Activated CD4-positive, alpha-beta T cell treated with anti-CD3 and anti-CD28 coated beads, Interleukin-2, amount 10 ng/mL, durations not matched to agents 24 days and 14 days (primary cell): ENCODE data around the gene XKRX. TPM values are rescaled to one million over a fixed set of nuclear protein-coding genes. Genes with fewer than 3 reads are reported as not detected.

ENCODE experiments used
- DNase-seq: peaks from one replicate; pipeline ENCODE4 v3.0.0; 2022
- H3K27ac Mint-ChIP-seq: one replicate; pipeline ENCODE4 v1.8.0; 2022; ENCODE audit warnings: mild to moderate bottlenecking, mixed read lengths
- H3K27me3 Mint-ChIP-seq: one replicate; pipeline ENCODE4 v1.8.0; 2022; ENCODE audit warnings: mixed read lengths
- H3K36me3 Mint-ChIP-seq: one replicate; pipeline ENCODE4 v1.8.0; 2022; ENCODE audit warnings: low read depth, mild to moderate bottlenecking, mixed read lengths
- H3K4me1 Mint-ChIP-seq: one replicate; pipeline ENCODE4 v1.8.0; 2021; ENCODE audit warnings: mixed read lengths
- H3K4me3 Mint-ChIP-seq: one replicate; pipeline ENCODE4 v1.8.0; 2022; ENCODE audit warnings: mild to moderate bottlenecking, moderate library complexity, mixed read lengths
- H3K9me3 Mint-ChIP-seq: one replicate; pipeline ENCODE4 v1.8.0; 2021; ENCODE audit warnings: mixed read lengths
- intact Hi-C: fragments of 100-400 bp; cut with micrococcal nuclease; formaldehyde crosslinking; loops from one replicate; pipeline ENCODE4 v1.15.1; 2023
- total RNA-seq: library from RNA; stranded (reverse); gene quantifications from 2 replicates; pipeline ENCODE4 v1.2.3, GENCODE V29; 2022

XKRX gene
- 0.12 and 0.23 TPM in 2 replicates for total RNA-seq

DNA sequence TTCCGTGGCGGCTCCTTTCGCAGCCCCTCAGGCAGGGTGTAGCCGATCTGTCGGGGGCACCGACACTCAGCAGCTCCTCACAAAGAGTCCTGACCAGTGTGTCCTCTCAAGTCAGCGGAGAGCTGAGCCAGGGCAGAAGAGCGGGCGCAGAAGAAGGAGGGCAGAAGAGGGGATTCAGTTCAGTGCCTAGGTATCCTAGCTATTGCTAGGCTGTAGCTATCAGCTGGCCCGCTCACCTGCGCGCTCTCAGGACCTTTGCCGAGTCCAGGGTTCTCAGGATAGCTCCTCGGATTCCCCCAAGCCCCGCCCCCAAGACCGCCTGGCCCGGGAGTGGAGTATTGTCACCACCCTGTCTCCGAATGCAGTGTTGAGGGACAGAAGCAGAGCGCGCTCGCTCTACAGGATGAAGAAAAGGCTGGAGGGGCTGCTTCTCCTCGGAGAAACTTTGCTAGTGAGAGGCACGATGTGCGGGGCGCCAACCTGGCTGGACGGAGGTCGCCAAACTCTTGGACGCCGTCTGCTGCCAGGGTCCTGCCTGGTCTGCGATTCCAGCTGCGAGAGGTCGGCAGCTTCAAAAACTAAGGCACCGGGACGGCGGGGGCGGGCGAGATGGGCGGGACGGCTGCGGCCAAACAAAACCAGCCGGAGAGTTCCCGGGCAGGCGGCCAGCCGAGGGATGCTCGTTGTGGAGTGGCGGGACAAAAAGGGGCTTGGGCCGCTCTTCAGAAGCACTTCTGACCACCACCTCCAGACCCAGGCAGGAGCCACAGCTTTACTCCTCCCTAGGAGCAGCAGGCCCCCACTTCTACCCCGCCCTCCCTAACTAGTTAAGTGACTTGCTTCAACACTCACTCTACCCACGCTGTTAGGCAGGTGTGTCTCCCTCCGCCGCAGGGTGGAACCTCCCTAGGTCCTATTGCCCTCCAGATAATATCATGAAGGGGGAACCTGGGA, at the start of gene XKRX:
Gene XKRX, minus strand, starts transcription at position 258 of the 954 bp plus-strand sequence. CDS start 613 bp downstream, outside the sequence.
- DNase-seq = peak; percentile 68
- peak within 1 kb of the TSS; percentile 88 for H3K4me3 Mint-ChIP-seq
- peaks cover 3% of the 10 kb centered on the region for H3K27me3 Mint-ChIP-seq
- peaks cover 16% of the 10 kb centered on the region for H3K4me1 Mint-ChIP-seq
- no peak within 1 kb of the TSS for H3K27ac Mint-ChIP-seq
- intact Hi-C loops = no loop called here
- H3K36me3 Mint-ChIP-seq = no peaks in the 10 kb centered on the region
- H3K9me3 Mint-ChIP-seq = peaks cover 5% of the 10 kb centered on the region

DNA sequence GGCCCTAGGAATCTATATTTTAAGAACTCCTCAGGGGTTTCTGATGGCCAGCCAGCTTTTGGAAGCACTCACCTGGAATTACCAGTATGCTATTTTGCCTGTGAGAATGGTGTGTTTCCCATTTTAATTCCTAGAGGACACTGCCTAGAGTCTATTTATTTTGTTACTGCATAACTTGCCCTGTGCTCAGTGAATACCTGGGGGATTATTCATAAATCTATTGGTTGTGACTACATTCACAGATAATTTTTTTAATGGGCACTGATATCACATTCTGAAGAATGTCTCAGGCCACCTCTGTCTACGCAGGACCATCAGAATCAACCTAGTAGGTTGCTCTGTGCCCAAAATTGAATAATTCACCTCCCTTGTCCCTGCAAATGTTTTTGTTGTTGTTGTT, 47.5 kb upstream of the XKRX start:
- H3K27ac Mint-ChIP-seq = no peak overlapping the region
- H3K4me1 Mint-ChIP-seq = no peaks in the 10 kb centered on the region
- no peak overlapping the region for H3K4me3 Mint-ChIP-seq
- intact Hi-C loops = no loop called here
- no peaks in the 10 kb centered on the region for H3K9me3 Mint-ChIP-seq
- H3K36me3 Mint-ChIP-seq = no peaks in the 10 kb centered on the region
- DNase-seq = no peak
- H3K27me3 Mint-ChIP-seq = no peaks in the 10 kb centered on the region

DNA sequence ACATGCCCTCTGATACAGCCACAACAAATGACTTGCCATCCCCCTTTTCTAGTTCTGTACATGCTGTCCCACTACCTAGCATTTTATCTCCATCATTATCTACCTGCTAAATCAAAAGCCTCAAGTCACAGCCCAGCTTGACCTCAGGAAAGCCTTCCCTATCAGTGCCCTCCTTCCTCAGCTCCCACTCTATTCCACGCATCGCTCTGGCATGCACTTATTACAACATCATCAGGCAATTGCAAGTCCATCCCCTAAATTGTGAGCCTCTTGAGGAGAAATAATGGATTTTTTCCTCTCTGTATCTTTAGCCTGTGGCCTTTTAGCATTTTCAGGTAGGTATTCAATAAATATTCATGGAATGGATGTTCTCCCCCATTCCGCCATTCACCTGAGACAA, 46.5 kb upstream of the XKRX start:
- H3K27ac Mint-ChIP-seq = no peak overlapping the region
- DNase-seq = no peak
- no peaks in the 10 kb centered on the region for H3K4me1 Mint-ChIP-seq
- no peaks in the 10 kb centered on the region for H3K27me3 Mint-ChIP-seq
- H3K36me3 Mint-ChIP-seq = no peaks in the 10 kb centered on the region
- no peak overlapping the region for H3K4me3 Mint-ChIP-seq
- intact Hi-C loops = no loop called here
- no peaks in the 10 kb centered on the region for H3K9me3 Mint-ChIP-seq

DNA sequence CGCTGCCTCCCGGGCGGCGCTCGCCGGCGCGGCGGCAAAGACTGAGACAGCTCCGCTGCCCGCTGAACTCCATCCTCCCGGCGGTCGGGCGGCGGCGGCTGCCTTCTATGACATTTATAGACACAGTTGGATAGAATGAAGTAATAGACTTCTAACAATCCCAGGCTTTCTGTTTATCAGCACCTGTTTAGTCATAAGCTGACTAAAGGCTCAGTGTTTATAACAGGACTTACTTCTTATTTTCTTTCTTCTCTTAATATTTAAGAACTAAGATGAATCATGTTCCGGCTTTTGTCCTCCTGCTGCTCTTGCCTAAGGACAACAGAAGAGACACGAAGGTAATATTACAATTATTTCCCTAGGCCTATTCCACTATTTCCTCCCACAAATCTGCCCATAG, 44.7 kb upstream of the XKRX start:
- intact Hi-C loops = no loop called here
- Mint-ChIP-seq H3K4me3 (no peak overlapping the region), H3K27me3 (no peaks in the 10 kb centered on the region), H3K36me3 (no peaks in the 10 kb centered on the region), H3K27ac (no peak overlapping the region), H3K9me3 (no peaks in the 10 kb centered on the region), H3K4me1 (no peaks in the 10 kb centered on the region)
- DNase-seq = no peak

DNA sequence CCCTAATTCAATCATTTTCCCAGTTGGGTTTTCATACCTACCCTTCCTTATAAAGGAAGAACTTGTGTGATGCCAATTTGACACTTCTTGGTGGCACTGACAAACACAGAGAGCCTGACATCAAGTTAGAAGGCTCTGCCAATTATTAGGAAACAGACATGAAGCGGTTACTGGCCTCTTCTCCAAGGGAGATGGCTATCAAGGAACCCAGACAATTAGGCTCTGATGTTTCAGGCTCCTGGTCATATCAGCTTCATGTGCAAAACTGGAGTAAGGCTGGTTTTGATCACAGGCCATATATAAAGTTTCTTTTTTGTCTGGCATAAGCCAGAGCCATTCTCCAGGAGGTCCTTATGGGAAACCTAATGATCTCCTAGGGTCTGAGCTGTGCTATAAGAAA, 41.2 kb upstream of the XKRX start:
- Mint-ChIP-seq H3K27me3 (no peaks in the 10 kb centered on the region), H3K4me1 (no peaks in the 10 kb centered on the region), H3K36me3 (no peaks in the 10 kb centered on the region), H3K27ac (no peak overlapping the region), H3K9me3 (no peaks in the 10 kb centered on the region), H3K4me3 (no peak overlapping the region)
- no peak for DNase-seq
- intact Hi-C loops = no loop called here

DNA sequence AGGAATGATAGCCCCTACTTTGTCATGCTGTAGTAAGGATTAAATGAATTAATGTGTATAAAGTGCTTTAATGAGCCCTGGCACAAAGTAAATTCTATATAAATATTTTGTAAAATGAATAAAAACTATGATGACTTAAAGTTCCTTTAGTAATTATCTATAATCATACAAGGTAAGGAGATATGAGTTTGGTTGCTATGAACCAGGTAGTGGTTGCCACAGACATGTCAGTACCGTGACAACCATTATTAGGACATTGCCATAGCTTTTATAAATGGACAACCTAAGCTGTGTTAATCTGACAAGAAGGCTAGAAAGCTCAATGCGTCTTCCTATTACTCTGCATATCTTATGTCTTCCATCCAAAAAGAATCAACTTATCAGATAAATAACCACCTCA, 40.7 kb upstream of the XKRX start, which contains the start of gene ARL13A:
Gene ARL13A, plus strand, starts transcription at position 301 of the 400 bp plus-strand sequence. CDS start 3,982 bp downstream, outside the sequence.
- Mint-ChIP-seq H3K27me3 (no peaks in the 10 kb centered on the region), H3K36me3 (no peaks in the 10 kb centered on the region), H3K27ac (no peak within 1 kb of the TSS), H3K9me3 (no peaks in the 10 kb centered on the region), H3K4me1 (no peaks in the 10 kb centered on the region), H3K4me3 (no peak within 1 kb of the TSS)
- DNase-seq = no peak
- intact Hi-C loops = no loop called here

DNA sequence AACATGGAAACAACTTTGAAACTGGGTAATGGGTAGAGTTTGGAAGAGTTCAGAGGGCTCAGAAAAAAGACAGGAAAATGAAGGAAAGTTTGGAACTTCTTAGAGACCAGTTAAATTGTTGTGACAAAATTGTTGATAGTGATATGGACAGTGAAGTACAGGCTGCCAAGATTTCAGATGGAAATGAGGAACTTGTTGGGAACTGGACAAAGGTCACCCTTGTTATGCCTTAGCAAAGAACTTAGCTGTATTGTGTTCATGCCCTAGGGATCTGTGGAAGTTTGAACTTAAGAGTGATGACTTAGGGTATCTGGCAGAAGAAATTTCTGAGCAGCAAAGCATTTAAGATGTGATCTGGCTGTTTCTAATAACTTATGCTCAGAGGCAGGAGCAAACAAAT, 35.6 kb upstream of the XKRX start:
- Mint-ChIP-seq H3K27ac (no peak overlapping the region), H3K27me3 (no peaks in the 10 kb centered on the region), H3K4me3 (no peak overlapping the region), H3K9me3 (no peaks in the 10 kb centered on the region), H3K4me1 (no peaks in the 10 kb centered on the region), H3K36me3 (no peaks in the 10 kb centered on the region)
- no peak for DNase-seq
- intact Hi-C loops = no loop called here

DNA sequence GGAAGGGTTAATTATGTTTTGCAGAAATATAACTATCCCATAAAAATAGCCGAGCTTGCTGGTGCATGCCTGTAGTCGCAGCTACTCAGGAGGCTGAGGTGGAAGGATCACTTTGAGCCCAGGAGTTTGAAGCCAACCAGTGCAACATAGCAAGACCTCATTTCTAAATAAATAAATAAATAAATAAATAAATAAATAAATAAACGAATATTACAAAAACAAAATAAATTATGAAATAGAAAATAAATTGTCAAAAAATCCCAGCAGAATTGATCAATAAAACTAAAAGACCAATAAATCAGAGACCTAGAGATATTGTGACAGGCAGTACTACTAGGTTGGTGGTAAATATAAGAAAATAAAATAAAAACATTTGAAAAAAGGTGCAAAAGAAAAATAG, 34.1 kb upstream of the XKRX start:
- H3K4me3 Mint-ChIP-seq = no peak overlapping the region
- no peak overlapping the region for H3K27ac Mint-ChIP-seq
- intact Hi-C loops = no loop called here
- no peaks in the 10 kb centered on the region for H3K9me3 Mint-ChIP-seq
- no peak for DNase-seq
- H3K4me1 Mint-ChIP-seq = no peaks in the 10 kb centered on the region
- H3K27me3 Mint-ChIP-seq = no peaks in the 10 kb centered on the region
- no peaks in the 10 kb centered on the region for H3K36me3 Mint-ChIP-seq

DNA sequence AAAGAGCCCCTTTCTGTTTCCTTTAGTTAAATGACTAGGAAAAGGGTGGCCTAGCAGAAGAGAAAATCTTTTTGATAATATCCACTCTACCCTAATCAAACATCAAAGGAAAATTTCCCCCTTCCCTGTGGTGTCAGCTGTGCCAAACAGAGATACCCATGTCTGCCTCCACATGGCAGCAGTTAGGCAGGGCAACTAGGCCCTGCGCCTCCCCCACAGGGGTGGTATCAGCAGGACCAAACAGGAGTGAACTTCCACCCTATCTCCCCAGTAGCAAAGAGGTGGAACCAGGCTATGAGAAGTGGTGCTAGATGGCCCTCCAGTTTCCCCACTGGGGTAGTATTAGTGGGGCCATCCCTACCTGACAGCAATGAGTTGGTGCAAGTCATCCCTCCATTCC, 19.8 kb upstream of the XKRX start:
- no peak for DNase-seq
- Mint-ChIP-seq H3K27me3 (no peaks in the 10 kb centered on the region), H3K4me3 (no peak overlapping the region), H3K4me1 (no peaks in the 10 kb centered on the region), H3K36me3 (no peaks in the 10 kb centered on the region), H3K27ac (no peak overlapping the region), H3K9me3 (no peaks in the 10 kb centered on the region)
- intact Hi-C loops = no loop called here

DNA sequence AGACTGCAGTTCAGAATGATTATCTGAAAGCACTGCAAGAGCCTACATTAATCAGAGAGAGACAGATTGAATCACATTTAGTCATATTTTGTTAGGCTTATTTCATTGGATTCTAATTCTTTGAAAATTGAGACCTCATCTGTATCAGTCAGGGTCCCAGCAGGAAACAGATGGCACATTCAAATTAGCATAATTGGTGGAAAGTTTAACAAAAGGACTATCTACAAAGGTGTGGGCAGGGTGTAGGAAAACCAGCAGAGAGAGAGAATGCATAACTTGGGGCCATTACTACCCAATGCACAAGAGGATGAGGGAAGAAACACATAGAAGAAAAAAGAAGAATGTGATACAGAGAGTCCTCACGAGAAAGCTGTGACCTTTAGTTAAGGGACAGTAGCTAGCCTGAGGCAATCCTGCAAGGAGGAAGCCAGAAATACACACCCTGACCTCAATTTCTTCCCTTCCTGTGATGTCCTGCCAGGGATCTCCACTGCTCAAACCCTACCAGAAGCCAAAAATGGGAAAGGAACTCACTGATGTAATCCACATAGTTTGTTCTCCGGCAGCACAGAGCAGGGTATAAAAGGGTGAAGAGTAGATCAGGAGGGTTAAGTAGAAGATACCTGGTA, 17.7 kb upstream of the XKRX start:
- H3K4me1 Mint-ChIP-seq = no peaks in the 10 kb centered on the region
- no peaks in the 10 kb centered on the region for H3K9me3 Mint-ChIP-seq
- no peak overlapping the region for H3K4me3 Mint-ChIP-seq
- no peaks in the 10 kb centered on the region for H3K27me3 Mint-ChIP-seq
- no peak for DNase-seq
- H3K27ac Mint-ChIP-seq = no peak overlapping the region
- no peaks in the 10 kb centered on the region for H3K36me3 Mint-ChIP-seq
- intact Hi-C loops = no loop called here

DNA sequence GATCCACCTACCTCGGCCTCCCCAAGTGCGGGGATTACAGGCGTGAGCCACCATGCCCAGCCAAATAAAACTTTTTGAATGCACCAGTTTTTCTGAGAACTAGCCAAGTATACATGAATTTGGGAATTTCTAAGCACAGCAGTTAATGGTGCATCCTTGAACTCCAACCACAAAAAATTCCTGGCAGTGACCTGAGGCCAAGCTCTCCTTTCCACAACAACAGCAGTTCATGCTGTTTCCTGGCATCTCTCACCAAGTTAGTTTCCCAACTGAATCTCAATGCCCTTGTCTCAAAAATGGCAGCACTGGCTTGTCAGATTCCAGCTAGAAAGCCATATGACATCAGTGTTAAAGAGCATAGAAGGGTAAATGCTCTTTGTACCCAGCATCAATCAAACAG, 15.9 kb upstream of the XKRX start:
- H3K36me3 Mint-ChIP-seq = no peaks in the 10 kb centered on the region
- no peak overlapping the region for H3K27ac Mint-ChIP-seq
- no peaks in the 10 kb centered on the region for H3K4me1 Mint-ChIP-seq
- intact Hi-C loops = no loop called here
- no peak overlapping the region for H3K4me3 Mint-ChIP-seq
- DNase-seq = no peak
- no peaks in the 10 kb centered on the region for H3K9me3 Mint-ChIP-seq
- H3K27me3 Mint-ChIP-seq = no peaks in the 10 kb centered on the region

DNA sequence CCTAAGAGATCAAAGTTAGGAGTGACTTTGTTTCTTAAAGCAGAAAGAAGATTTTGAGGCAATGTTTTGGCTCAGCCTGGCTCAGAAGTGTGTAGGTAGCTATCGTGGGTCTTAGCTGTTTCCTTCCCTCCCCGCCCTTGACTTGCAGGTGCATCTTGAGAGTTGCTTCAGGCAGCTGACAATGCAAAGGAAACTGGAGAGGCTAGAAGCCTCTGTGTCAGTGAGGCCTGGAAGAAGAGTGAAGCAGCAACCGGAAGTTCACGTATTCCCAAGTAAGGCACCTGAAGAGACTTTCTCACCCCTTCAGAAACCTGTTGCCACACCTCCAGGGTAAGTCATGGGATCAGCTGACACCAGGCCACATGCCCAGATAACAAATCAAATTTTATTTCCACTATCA, 10.6 kb upstream of the XKRX start:
- intact Hi-C loops = no loop called here
- H3K4me3 Mint-ChIP-seq = no peak overlapping the region
- H3K9me3 Mint-ChIP-seq = no peaks in the 10 kb centered on the region
- H3K27me3 Mint-ChIP-seq = no peaks in the 10 kb centered on the region
- H3K36me3 Mint-ChIP-seq = no peaks in the 10 kb centered on the region
- no peak for DNase-seq
- no peak overlapping the region for H3K27ac Mint-ChIP-seq
- H3K4me1 Mint-ChIP-seq = no peaks in the 10 kb centered on the region

DNA sequence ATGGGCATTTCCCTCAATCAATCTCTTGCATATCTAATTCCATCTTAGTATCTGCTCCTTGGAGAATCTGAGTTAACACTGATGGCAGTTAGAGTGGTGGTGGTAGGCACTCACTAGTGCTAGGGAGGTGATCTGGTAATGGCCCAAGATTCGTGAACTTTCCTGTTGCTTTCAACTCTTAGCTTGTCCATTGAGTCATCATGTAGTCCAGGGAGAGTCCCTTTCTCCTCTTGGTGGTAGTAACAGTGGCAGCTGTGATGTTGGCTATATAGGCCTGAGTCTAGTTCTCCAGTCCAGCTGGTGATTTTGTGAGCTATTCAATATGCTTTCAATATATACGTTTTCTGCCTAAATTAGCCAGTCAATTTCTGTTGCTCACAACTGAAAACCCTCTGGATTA, 7.0 kb upstream of the XKRX start:
- no peak for DNase-seq
- no peaks in the 10 kb centered on the region for H3K36me3 Mint-ChIP-seq
- peaks cover 12% of the 10 kb centered on the region for H3K4me1 Mint-ChIP-seq
- H3K27me3 Mint-ChIP-seq = no peaks in the 10 kb centered on the region
- no peak overlapping the region for H3K4me3 Mint-ChIP-seq
- peaks cover 5% of the 10 kb centered on the region for H3K9me3 Mint-ChIP-seq
- intact Hi-C loops = no loop called here
- H3K27ac Mint-ChIP-seq = no peak overlapping the region

DNA sequence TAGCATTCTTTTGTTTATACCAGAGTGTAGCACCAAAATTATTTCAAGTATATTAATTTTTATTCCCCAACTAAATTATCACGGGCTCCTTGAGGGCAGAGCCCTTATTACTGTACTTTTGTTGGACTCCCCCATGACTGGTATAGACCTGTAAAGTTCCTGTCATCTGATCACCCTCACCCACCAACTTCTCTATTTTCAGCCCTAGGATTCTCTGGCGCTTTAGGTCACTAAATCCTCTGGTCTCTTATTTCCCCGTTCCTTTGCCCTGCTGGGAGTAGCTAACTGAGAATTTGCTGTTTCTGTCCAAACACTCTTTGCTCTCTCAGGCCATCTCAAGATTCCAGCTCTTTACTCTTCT, 3.2 kb upstream of the XKRX start:
- intact Hi-C loops = loop anchor here (2.0 to 5.0 kb wide), 2 partner anchors 63 to 100 kb away; no protein-coding TSS in a partner anchor
- peak overlapping the region; percentile 57 for H3K27ac Mint-ChIP-seq

More for the DNA sequence above, 3.2 kb upstream of the XKRX start:
- Mint-ChIP-seq H3K36me3 (no peaks in the 10 kb centered on the region), H3K4me1 (peaks cover 16% of the 10 kb centered on the region), H3K9me3 (peaks cover 5% of the 10 kb centered on the region), H3K27me3 (peaks cover 3% of the 10 kb centered on the region), H3K4me3 (no peak overlapping the region)
- DNase-seq = no peak
